Measurements from ENCODE around the gene ERI2.
"Not testable (repeated sequence)": the region's sequence is repeated elsewhere in the genome, so short reads cannot be mapped to it uniquely, and the experiment has no call there.

GRCh38 chr16:20805684-20806167, 546 bp downstream of the ERI2 start:
- TF ChIP-seq POLR2A, CTCF (IDR thresholded peaks at IDR 0.05): not testable (repeated sequence)

All from heart left ventricle (tissue), 13 donors.